HCT116 (cell line): ENCODE data around the gene TMEM271. TPM values are rescaled to one million over a fixed set of nuclear protein-coding genes. Genes with fewer than 3 reads are reported as not detected.

Experiments used
- ATAC-seq: fragments of 200-7000 bp; cut with Tn5 transposase; 2 replicates; pipeline ENCODE4 v1.9.1; 2020; ENCODE audit warnings: mild to moderate bottlenecking, moderate library complexity
- BruUV-seq: library from RNA; stranded (reverse); fragments of 400-500 nt; replicated peaks from 2 replicates; lab custom pipeline; 2021; lab: Mats Ljungman, UMichigan
- CTCF ChIA-PET: fragments of 300-600 bp; sonication (Branson Sonifier 250); formaldehyde crosslinking; loops from one replicate; lab custom pipeline; 2021; ENCODE audit warnings: antibody characterized with exemption; lab: Charles Lee
- POLR2A ChIA-PET: fragments of 300-600, 350-600 bp; sonication (Branson Sonifier 250); formaldehyde crosslinking; loops from one replicate; lab custom pipeline; 2021; ENCODE audit warnings: antibody characterized with exemption; lab: Charles Lee
- RAD21 ChIA-PET, 2 experiments: fragments of 300-600 bp; sonication (Branson Sonifier 250); formaldehyde crosslinking; loops; one replicate each; lab custom pipeline; 2023; ENCODE audit warnings: low total read pairs in 2 of 2; ENCODE audit not compliant: uncharacterized antibody in 2 of 2, unreplicated experiment in 2 of 2, low non-redundant PET in 1 of 2; lab: Charles Lee
- DNase-seq: peaks from one replicate; pipeline ENCODE4 v3.0.0-alpha.2; 2010; ENCODE audit warnings: low read depth, low spot score
- H2AFZ ChIP-seq: fragments of 200-600 bp; shearing (Covaris generic), sonication (generic); 2 replicates; pipeline ENCODE4 v1.6.1; 2017; ENCODE audit warnings: low read depth, mixed run types, mixed read lengths, antibody characterized with exemption, low read length; ENCODE audit not compliant: poor library complexity, severe bottlenecking
- H3K27ac ChIP-seq: 2 replicates; pipeline ENCODE4 v1.5.1; 2012; ENCODE audit warnings: low read depth, low read length
- H3K27me3 ChIP-seq: fragments of 200-600 bp; sonication (generic); 2 replicates; pipeline ENCODE4 v1.6.1; 2016; ENCODE audit warnings: mixed run types, low read length, mixed read lengths; ENCODE audit not compliant: insufficient read depth
- H3K36me3 ChIP-seq, 2 experiments: fragments of 200-500 bp in 1 of 2; fragments of 200-600 bp in 1 of 2; sonication (Bioruptor generic) in 1 of 2; sonication (generic) in 1 of 2; 2 replicates each; pipeline versions ENCODE4 v1.5.1 to v1.6.1; 2014 to 2016; ENCODE audit warnings: low read length in 2 of 2, inconsistent platforms in 1 of 2, mixed read lengths in 1 of 2, mixed run types in 1 of 2; ENCODE audit not compliant: insufficient read depth in 2 of 2, control insufficient read depth in 1 of 2
- H3K4me1 ChIP-seq, 2 experiments: fragments of 200-600 bp in 1 of 2; sonication (generic) in 1 of 2; 2 replicates each; pipeline versions ENCODE4 v1.5.1 to v1.6.1; 2012 to 2017; ENCODE audit warnings: low read length in 2 of 2, inconsistent platforms in 1 of 2, mild to moderate bottlenecking in 1 of 2, mixed read lengths in 1 of 2, mixed run types in 1 of 2, moderate library complexity in 1 of 2; ENCODE audit not compliant: insufficient read depth in 2 of 2, control insufficient read depth in 1 of 2
- H3K4me2 ChIP-seq: fragments of 200-600 bp; sonication (generic); 2 replicates; pipeline ENCODE4 v1.6.1; 2017; ENCODE audit warnings: mixed run types, low read length, mixed read lengths
- H3K4me3 ChIP-seq, 2 experiments: fragments of 200-600 bp in 1 of 2; sonication (generic) in 1 of 2; replicated peaks in 1 of 2; 2 replicates each; pipeline ENCODE4 v1.5.1; 2011 to 2016; ENCODE audit warnings: low read length in 2 of 2, control low read depth in 1 of 2, low read depth in 1 of 2, mild to moderate bottlenecking in 1 of 2, mixed read lengths in 1 of 2, mixed run types in 1 of 2
- H3K79me2 ChIP-seq: fragments of 200-600 bp; sonication (generic); 2 replicates; pipeline ENCODE4 v1.6.1; 2017; ENCODE audit warnings: mild to moderate bottlenecking, mixed run types, low read length, moderate library complexity, mixed read lengths; ENCODE audit not compliant: insufficient read depth
- H3K9ac ChIP-seq: fragments of 200-600 bp; sonication (generic); 2 replicates; pipeline ENCODE4 v1.6.1; 2016; ENCODE audit warnings: low read length, mixed read lengths
- H3K9me2 ChIP-seq: fragments of 200-600 bp; sonication (generic), shearing (Covaris generic); 2 replicates; pipeline ENCODE4 v1.6.1; 2017; ENCODE audit warnings: mixed run types, mild to moderate bottlenecking, moderate library complexity; ENCODE audit not compliant: insufficient read depth
- H3K9me3 ChIP-seq, 2 experiments: fragments of 200-500 bp in 1 of 2; fragments of 200-600 bp in 1 of 2; sonication (Bioruptor generic) in 1 of 2; sonication (generic) in 1 of 2; 2 replicates each; pipeline ENCODE4 v1.6.1; 2014 to 2017; ENCODE audit warnings: low read length in 2 of 2, mixed read lengths in 2 of 2, inconsistent platforms in 1 of 2, low read depth in 1 of 2, mild to moderate bottlenecking in 1 of 2, mixed run types in 1 of 2, moderate library complexity in 1 of 2; ENCODE audit not compliant: control insufficient read depth in 1 of 2, insufficient read depth in 1 of 2
- H4K20me1 ChIP-seq: fragments of 200-600 bp; sonication (generic), shearing (Covaris generic); 2 replicates; pipeline ENCODE4 v1.6.1; 2017; ENCODE audit warnings: mixed run types, mild to moderate bottlenecking, moderate library complexity; ENCODE audit not compliant: insufficient read depth
- CBX3 ChIP-seq: IDR thresholded peaks from 2 replicates; pipeline ENCODE4 v1.6.1; 2012; ENCODE audit warnings: low read depth
- EZH2phosphoT487 ChIP-seq: fragments of 200-600 bp; IDR thresholded peaks from 2 replicates; pipeline ENCODE4 v1.6.1; 2018; ENCODE audit warnings: antibody characterized with exemption, borderline replicate concordance
- JUND ChIP-seq: IDR thresholded peaks from 2 replicates; pipeline ENCODE4 v1.6.1; 2012
- POLR2A ChIP-seq: IDR thresholded peaks from 2 replicates; pipeline ENCODE4 v1.7.0; 2011; ENCODE audit warnings: borderline replicate concordance; ENCODE audit not compliant: insufficient read depth, insufficient read length; ENCODE audit errors: extremely low read depth
- POLR2AphosphoS5 ChIP-seq: IDR thresholded peaks from 2 replicates; pipeline ENCODE4 v1.6.1; 2011; ENCODE audit warnings: mild to moderate bottlenecking, low read depth, low read length, moderate library complexity
- REST ChIP-seq: IDR thresholded peaks from 2 replicates; pipeline ENCODE4 v1.6.1; 2012; ENCODE audit warnings: low read depth
- SP1 ChIP-seq: IDR thresholded peaks from 2 replicates; pipeline ENCODE4 v1.6.1; 2012; ENCODE audit warnings: low read depth
- intact Hi-C: fragments of 100-400 bp; cut with micrococcal nuclease; formaldehyde crosslinking; loops from 2 replicates; pipeline ENCODE4 v1.10.0; 2022
- total RNA-seq: library from RNA; stranded (reverse); gene quantifications from one replicate; pipeline ENCODE4 v1.2.1, GENCODE V29; 2021; ENCODE audit not compliant: unreplicated experiment

TMEM271 gene
- total RNA-seq, 1 experiment from 2014 or later, result not detected

- no peak for TF ChIP-seq EZH2phosphoT487
- no peak for TF ChIP-seq SP1
- no peak for TF ChIP-seq POLR2AphosphoS5
- TF ChIP-seq POLR2A, result no peak
- no peak for TF ChIP-seq JUND
- no peak for TF ChIP-seq CBX3
- TF ChIP-seq, all 23 proteins: peak for 0
Observed at GRCh38 chr4:537436-538264, 38.4 kb downstream of the TMEM271 start (continued).

GRCh38 chr4:536351-536972 lies 39.6 kb downstream of the TMEM271 start:
- H3K9ac ChIP-seq, result no peak overlapping the region
- H4K20me1 ChIP-seq, result no peaks in the 10 kb centered on the region
- no peak overlapping the region for H2AFZ ChIP-seq
- intact Hi-C loops, result no loop called here
- ChIA-PET CTCF (no interaction called here), RAD21 (no interaction called here), POLR2A (no interaction called here)
- DNase-seq (no peak), ATAC-seq (no peak)
- no peaks in the 10 kb centered on the region for H3K27me3 ChIP-seq
- peaks cover 0 to 13% of the 10 kb centered on the region in 2 experiments; a peak in 1 of 4 replicates for H3K36me3 ChIP-seq
- no peak overlapping the region for H3K27ac ChIP-seq
- H3K4me3 ChIP-seq, result no peak overlapping the region
- H3K79me2 ChIP-seq, result no peaks in the 10 kb centered on the region
- no peaks in the 10 kb centered on the region for H3K9me3 ChIP-seq
- no TSS peak for BruUV-seq
- H3K9me2 ChIP-seq, result no peaks in the 10 kb centered on the region
- H3K4me2 ChIP-seq, result no peak overlapping the region
- no peak for TF ChIP-seq REST
- no peaks in the 10 kb centered on the region for H3K4me1 ChIP-seq
